ENCODE results near the gene RPRD1B. TPM values are rescaled to one million over a fixed set of nuclear protein-coding genes. Genes with fewer than 3 reads are reported as not detected.

RPRD1B gene
- total and polyA plus RNA-seq, 2 of the 4 experiments (the other 2 are of a cell fraction), result 8.4 to 9.9 TPM

- DNase-seq (no peak), ATAC-seq (ENCODE audit: low read depth) (peak; percentile 21; the same call in 1 of the 2 replicates)
- H2AK5ac ChIP-seq (ENCODE audit: low read depth, low read length), result no peak overlapping the region
- H3K9me3 ChIP-seq (ENCODE audit: control insufficient read depth, insufficient read depth, low read length), result no peaks in the 10 kb centered on the region
- H3K4me1 ChIP-seq (ENCODE audit: control insufficient read depth, insufficient read depth, low read length), result peaks cover 11% of the 10 kb centered on the region
- H4K8ac ChIP-seq (ENCODE audit: low read depth in 2 of 2, low read length in 2 of 2), result peak overlapping the region; percentile 38 to 86; a peak in 3 of 4 replicates
- no peak overlapping the region for H3K4me3 ChIP-seq (ENCODE audit: insufficient read depth, low read depth, low read length)
- peak overlapping the region; percentile 94 for H4K5ac ChIP-seq (ENCODE audit: low read depth, low read length)
- ChIA-PET POLR2A (ENCODE audit: unreplicated experiment) (no interaction called here), CTCF (interaction anchor here (1.2 kb wide), 1 partner anchor 14 kb away, joined by 4 read pairs; no protein-coding TSS in a partner anchor)
- no peak overlapping the region for H2AK9ac ChIP-seq (replicated peaks; ENCODE audit: low read depth, low read length, poor library complexity)
- intact Hi-C loops (cut with micrococcal nuclease), result no loop called here
- H4K91ac ChIP-seq (ENCODE audit: insufficient read depth, low read depth, low read length), result no peak overlapping the region
- in situ Hi-C loops (cut with MboI; ENCODE audit: low sequenced_read_pairs), result no loop called here
- peak overlapping the region; percentile 76 for H2BK20ac ChIP-seq (ENCODE audit: low read depth, low read length)
- H3K23ac ChIP-seq (ENCODE audit: low read depth, low read length), result peak overlapping the region; percentile 34; the same call in 1 of the 2 replicates
- BruUV-seq (replicated peaks), result no TSS peak
- H3K79me1 ChIP-seq (ENCODE audit: low read depth in 1 of 2, low read length in 2 of 2), result peaks cover 0 to 9% of the 10 kb centered on the region in 2 experiments; a peak in 2 of 4 replicates
- H3K27ac ChIP-seq (ENCODE audit: insufficient read depth, low read length), result no peak overlapping the region
- dilution Hi-C loops (cut with HindIII; ENCODE audit: low sequenced_read_pairs, unreplicated experiment), result no loop called here
- 80% methylated on average over 1 of the region's 1 CpG; no CpG with 5 or more reads in 1 of the 2 experiments for WGBS, 2 experiments (ENCODE audit: extremely low coverage in 2 of 2, insufficient read length in 1 of 2)
- no peak overlapping the region for H3K56ac ChIP-seq (ENCODE audit: extremely low read depth, insufficient read depth, low read length)
- H3K27me3 ChIP-seq (ENCODE audit: control insufficient read depth, insufficient read depth, low read length), result no peaks in the 10 kb centered on the region
- peaks cover 9% of the 10 kb centered on the region for H3K9me1 ChIP-seq (ENCODE audit: insufficient read depth, low read length)
- H3K4me2 ChIP-seq (ENCODE audit: low read depth, low read length), result no peak overlapping the region
- peak overlapping the region; percentile 46 for H2BK5ac ChIP-seq (ENCODE audit: low read depth, low read length, poor library complexity, severe bottlenecking)
- no peak overlapping the region for H2AFZ ChIP-seq (replicated peaks; ENCODE audit: low read length, poor library complexity)
- peak overlapping the region; percentile 79; the same call in 1 of the 3 replicates for H2BK15ac ChIP-seq (ENCODE audit: low read depth, low read length)
- no peaks in the 10 kb centered on the region for H3K36me3 ChIP-seq (ENCODE audit: control insufficient read depth, insufficient read depth, low read length)
- H4K20me1 ChIP-seq (ENCODE audit: insufficient read depth, low read length), result no peaks in the 10 kb centered on the region
- peak overlapping the region; percentile 94 for H3K18ac ChIP-seq (ENCODE audit: low read depth, low read length)
- peak overlapping the region; percentile 77 for H3K14ac ChIP-seq (replicated peaks; ENCODE audit: low read depth, low read length)
- peak overlapping the region; percentile 33; the same call in 1 of the 2 replicates for H3K4ac ChIP-seq (ENCODE audit: low read depth, low read length)
- peak overlapping the region; percentile 35; the same call in 1 of the 2 replicates for H2BK120ac ChIP-seq (ENCODE audit: low read depth, low read length)
- no peak overlapping the region; the same call in 1 of the 2 replicates for H3K9ac ChIP-seq (ENCODE audit: low read depth, low read length)
- no peak for TF ChIP-seq POLR2A (IDR thresholded peaks at IDR 0.05; ENCODE audit: low read depth, low read length)
- no peak for TF ChIP-seq SMC3 (IDR thresholded peaks at IDR 0.05; ENCODE audit: low read depth, low read length)
- TF ChIP-seq RFX5 (IDR thresholded peaks at IDR 0.05; ENCODE audit: low read depth, low read length), result no peak
- TF ChIP-seq RCOR1 (IDR thresholded peaks at IDR 0.05; ENCODE audit: insufficient replicate concordance, low read length), result no peak
- no peak for TF ChIP-seq MAFK (IDR thresholded peaks at IDR 0.05; ENCODE audit: low read depth, low read length)
- TF ChIP-seq CEBPB (IDR thresholded peaks at IDR 0.05; ENCODE audit: low read depth, low read length), result no peak
- no peak for TF ChIP-seq RAD21 (IDR thresholded peaks at IDR 0.05; ENCODE audit: low read length)
- TF ChIP-seq MAZ (IDR thresholded peaks at IDR 0.05; ENCODE audit: borderline replicate concordance, low read depth, low read length), result no peak
- no peak for TF ChIP-seq USF2 (IDR thresholded peaks at IDR 0.05; ENCODE audit: low read depth, low read length)
- no peak for TF ChIP-seq CTCF (conservative IDR thresholded peaks at IDR 0.05; ENCODE audit: low read depth, low read length)
- TF ChIP-seq MXI1 (IDR thresholded peaks at IDR 0.05; ENCODE audit: borderline replicate concordance, low read depth, low read length), result no peak
- TF ChIP-seq ELK1 (IDR thresholded peaks at IDR 0.05; ENCODE audit: borderline replicate concordance, low read depth, low read length), result no peak
- no peak for TF ChIP-seq FOS (IDR thresholded peaks at IDR 0.05; ENCODE audit: low read depth, low read length)
- TF ChIP-seq BHLHE40 (IDR thresholded peaks at IDR 0.05; ENCODE audit: low read depth, low read length), result no peak
- TF ChIP-seq NFE2L2 (IDR thresholded peaks at IDR 0.05; ENCODE audit: low read depth, low read length), result no peak
- TF ChIP-seq CHD1 (IDR thresholded peaks at IDR 0.05; ENCODE audit: low read depth, low read length), result no peak
Observed at GRCh38 chr20:38098952-38099351, 65.4 kb downstream of the RPRD1B start.

All from IMR-90 (cell line).